A673 (cell line): ENCODE results near the gene GLIPR2.

Source experiments
- CTCF ChIP-seq: fragments of 300-800, 200-600 bp; sonication (generic); conservative IDR thresholded peaks from 2 replicates; pipeline ENCODE4 v1.5.1; 2017; ENCODE audit warnings: low read depth, mild to moderate bottlenecking, antibody characterized with exemption, low read length, moderate library complexity, mixed read lengths
- EZH2 ChIP-seq: fragments of 200-600 bp; sonication (generic); IDR thresholded peaks from 2 replicates; pipeline ENCODE4 v1.6.1; 2017; ENCODE audit warnings: borderline replicate concordance, low read depth, mild to moderate bottlenecking, mixed read lengths, antibody characterized with exemption, low read length; ENCODE audit not compliant: poor library complexity, severe bottlenecking

GRCh38 chr9:36211510-36211909 lies 75.0 kb downstream of the GLIPR2 start:
- TF ChIP-seq CTCF (no peak), EZH2 (no peak)
